Thyroid gland (tissue), 4 donors: Measurements from ENCODE around the gene FAXC.

Source experiments
- POLR2A ChIP-seq, 2 donors: fragments of 450-650 bp; IDR thresholded peaks; one replicate each; pipeline ENCODE4 v1.6.1; 2017; ENCODE audit warnings: antibody characterized with exemption in 2 of 2, mild to moderate bottlenecking in 2 of 2, moderate library complexity in 1 of 2
- TF ChIP-seq, protein P1 (sequence below), 6 experiments: fragments of 200-600 bp in 3 of 6; fragments of 450-650 bp in 3 of 6; sonication (generic) in 3 of 6; IDR thresholded peaks; one replicate each; pipeline ENCODE4 v1.5.1; 2016 to 2019; ENCODE audit warnings: antibody characterized with exemption in 6 of 6, mild to moderate bottlenecking in 2 of 6, inconsistent platforms in 1 of 6, moderate library complexity in 1 of 6

DNA sequence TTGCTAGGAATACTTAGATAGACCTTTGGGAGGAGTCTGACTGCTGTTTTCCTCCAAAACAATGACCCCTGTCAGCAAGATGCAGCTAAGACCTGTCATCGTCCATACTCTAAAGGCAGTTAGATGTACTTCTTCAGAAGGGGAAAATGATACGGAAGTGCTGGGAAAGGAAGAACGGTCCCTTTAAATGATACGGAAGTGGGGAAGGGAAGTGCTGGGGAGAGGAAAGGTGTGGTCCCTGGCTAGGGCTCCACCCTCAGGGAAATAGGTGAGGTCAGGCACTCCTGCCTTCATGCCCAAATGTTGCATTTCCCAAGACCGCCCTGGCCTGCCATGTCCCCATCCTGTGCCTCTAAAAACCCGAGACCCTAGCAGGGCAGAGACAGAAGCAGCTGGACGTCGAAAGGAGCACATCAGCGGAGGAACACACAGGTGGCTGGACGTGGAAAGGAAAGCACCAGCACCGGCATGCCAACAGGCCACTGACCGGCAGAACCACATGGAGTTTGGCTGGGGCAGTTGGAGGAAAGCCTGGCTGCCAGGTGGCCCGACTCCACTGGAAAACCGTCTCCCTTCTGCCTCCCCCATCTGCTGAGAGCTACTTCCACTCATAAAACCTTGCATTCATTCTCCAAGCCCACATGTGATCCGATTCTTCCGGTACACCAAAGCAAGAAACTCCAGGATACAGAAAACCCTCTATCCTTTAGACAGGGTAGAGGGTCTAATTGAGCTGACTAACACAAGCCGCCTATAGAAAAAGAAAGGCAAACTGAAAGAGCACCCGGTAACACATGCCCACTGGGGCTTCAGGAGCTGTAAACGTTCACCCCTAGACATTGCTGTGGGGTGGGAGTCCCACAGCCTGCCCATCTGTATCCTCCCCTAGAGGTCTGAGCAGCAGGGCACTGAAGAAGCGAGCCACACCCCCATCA is 94.6 kb downstream of the FAXC start:
- TF ChIP-seq, protein P1, sequence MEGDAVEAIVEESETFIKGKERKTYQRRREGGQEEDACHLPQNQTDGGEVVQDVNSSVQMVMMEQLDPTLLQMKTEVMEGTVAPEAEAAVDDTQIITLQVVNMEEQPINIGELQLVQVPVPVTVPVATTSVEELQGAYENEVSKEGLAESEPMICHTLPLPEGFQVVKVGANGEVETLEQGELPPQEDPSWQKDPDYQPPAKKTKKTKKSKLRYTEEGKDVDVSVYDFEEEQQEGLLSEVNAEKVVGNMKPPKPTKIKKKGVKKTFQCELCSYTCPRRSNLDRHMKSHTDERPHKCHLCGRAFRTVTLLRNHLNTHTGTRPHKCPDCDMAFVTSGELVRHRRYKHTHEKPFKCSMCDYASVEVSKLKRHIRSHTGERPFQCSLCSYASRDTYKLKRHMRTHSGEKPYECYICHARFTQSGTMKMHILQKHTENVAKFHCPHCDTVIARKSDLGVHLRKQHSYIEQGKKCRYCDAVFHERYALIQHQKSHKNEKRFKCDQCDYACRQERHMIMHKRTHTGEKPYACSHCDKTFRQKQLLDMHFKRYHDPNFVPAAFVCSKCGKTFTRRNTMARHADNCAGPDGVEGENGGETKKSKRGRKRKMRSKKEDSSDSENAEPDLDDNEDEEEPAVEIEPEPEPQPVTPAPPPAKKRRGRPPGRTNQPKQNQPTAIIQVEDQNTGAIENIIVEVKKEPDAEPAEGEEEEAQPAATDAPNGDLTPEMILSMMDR (IDR thresholded peaks at IDR 0.05), result no peak
- no peak for TF ChIP-seq POLR2A (IDR thresholded peaks at IDR 0.05)
